HepG2 (cell line): ENCODE data around the gene RNH1. TPM values are rescaled to one million over a fixed set of nuclear protein-coding genes. Genes with fewer than 3 reads are reported as not detected.

Experiments
- ARNT2 ChIP-seq: sonication (generic); formaldehyde crosslinking; IDR thresholded peaks from 2 replicates; pipeline ENCODE4 v1.8.0; 2022; ENCODE audit warnings: mild to moderate bottlenecking, low read depth, missing genetic modification reagents, moderate library complexity
- ATRX ChIP-seq: sonication (generic); formaldehyde crosslinking; IDR thresholded peaks from 2 replicates; pipeline ENCODE4 v1.4.0; 2020; ENCODE audit warnings: missing genetic modification reagents, borderline replicate concordance
- HIVEP1 ChIP-seq: sonication (generic); formaldehyde crosslinking; IDR thresholded peaks from 2 replicates; pipeline ENCODE4 v1.4.0; 2020; ENCODE audit warnings: mild to moderate bottlenecking, missing genetic modification reagents
- ISL2 ChIP-seq: sonication (generic); formaldehyde crosslinking; IDR thresholded peaks from 2 replicates; pipeline ENCODE4 v1.5.0; 2020; ENCODE audit warnings: missing genetic modification reagents
- MXI1 ChIP-seq: IDR thresholded peaks from 3 replicates; pipeline ENCODE4 v1.6.1; 2012; ENCODE audit warnings: low read depth, low read length, inconsistent platforms, borderline replicate concordance
- RXRB ChIP-seq: IDR thresholded peaks from 2 replicates; pipeline ENCODE4 v1.6.1; 2016; ENCODE audit warnings: borderline replicate concordance, missing genetic modification reagents, missing compliant biosample characterization
- SMARCC2 ChIP-seq: fragments of 450-650 bp; IDR thresholded peaks from 2 replicates; pipeline ENCODE4 v1.6.1; 2017; ENCODE audit warnings: antibody characterized with exemption, mild to moderate bottlenecking
- SOX6 ChIP-seq, 2 experiments: fragments of 450-650 bp in 1 of 2; sonication (generic) in 1 of 2; formaldehyde crosslinking in 1 of 2; IDR thresholded peaks; 2 replicates each; pipeline versions ENCODE4 v1.4.0 to v1.6.1; 2017 to 2020; ENCODE audit warnings: antibody characterized with exemption in 1 of 2, mild to moderate bottlenecking in 1 of 2, missing genetic modification reagents in 1 of 2
- TEAD3 ChIP-seq: optimal IDR thresholded peaks from 2 replicates; pipeline ENCODE3; 2016; ENCODE audit warnings: borderline replicate concordance
- XBP1 ChIP-seq: sonication (generic); formaldehyde crosslinking; IDR thresholded peaks from 2 replicates; pipeline ENCODE4 v1.5.0; 2020; ENCODE audit warnings: missing genetic modification reagents
- ZBTB21 ChIP-seq: sonication (generic); formaldehyde crosslinking; IDR thresholded peaks from 2 replicates; pipeline ENCODE4 v1.4.0; 2020; ENCODE audit warnings: missing genetic modification reagents
- ZNF205 ChIP-seq: IDR thresholded peaks from 2 replicates; pipeline ENCODE4 v1.6.1; 2018; ENCODE audit warnings: missing biosample characterization, missing genetic modification reagents
- ZNF562 ChIP-seq: sonication (generic); formaldehyde crosslinking; IDR thresholded peaks from 2 replicates; pipeline ENCODE4 v1.8.0; 2022; ENCODE audit warnings: missing genetic modification reagents, borderline replicate concordance
- ZNF589 ChIP-seq: sonication (generic); formaldehyde crosslinking; conservative IDR thresholded peaks from 2 replicates; pipeline ENCODE4 v1.8.0; 2022; ENCODE audit warnings: mild to moderate bottlenecking, moderate library complexity, missing genetic modification reagents
- polyA plus RNA-seq, 8 experiments: library from polyadenylated mRNA; depleted of rRNA in 3 of 8; stranded (reverse) in 7 of 8; unstranded in 1 of 8; fragments of >200 nt; fragmentation: Illumina TruSeq in 4 of 8; extraction: Trizol in 4 of 8; gene quantifications; 2 replicates each; pipeline versions ENCODE4 v1.2.1 to v1.2.3, GENCODE V29; 2011 to 2016; ENCODE audit warnings: low read depth in 4 of 8, missing spikeins in 1 of 8, mixed read lengths in 1 of 8; ENCODE audit not compliant: insufficient read depth in 1 of 8
- total RNA-seq, 5 experiments: library from RNA; depleted of rRNA; stranded (reverse); fragments of >200 nt; fragmentation: Illumina TruSeq; extraction: Trizol; gene quantifications; 2 replicates each; pipeline ENCODE4 v1.2.3, GENCODE V29; 2016; ENCODE audit warnings: low read depth in 1 of 5
- TF ChIP-seq, protein P1 (sequence below): sonication (generic); formaldehyde crosslinking; IDR thresholded peaks from 2 replicates; pipeline ENCODE4; 2020; ENCODE audit warnings: missing genetic modification reagents, mild to moderate bottlenecking, borderline replicate concordance
- TF ChIP-seq, protein P2 (sequence below): sonication (generic); formaldehyde crosslinking; IDR thresholded peaks from 2 replicates; pipeline ENCODE4 v1.4.0; 2020; ENCODE audit warnings: missing genetic modification reagents
- TF ChIP-seq, protein P3 (sequence below): sonication (generic); formaldehyde crosslinking; IDR thresholded peaks from 2 replicates; pipeline ENCODE4 v1.4.0; 2020; ENCODE audit warnings: missing genetic modification reagents, borderline replicate concordance
- TF ChIP-seq, protein P4 (sequence below): sonication (generic); formaldehyde crosslinking; IDR thresholded peaks from 2 replicates; pipeline ENCODE4 v1.8.1; 2023; ENCODE audit warnings: mild to moderate bottlenecking, missing genetic modification reagents

Gene RNH1
- total and polyA plus RNA-seq, 2 of the 13 experiments (the other 11 are each of a cell fraction or from before 2014, with no cell fraction given) = 36.0 to 74.1 TPM

DNA sequence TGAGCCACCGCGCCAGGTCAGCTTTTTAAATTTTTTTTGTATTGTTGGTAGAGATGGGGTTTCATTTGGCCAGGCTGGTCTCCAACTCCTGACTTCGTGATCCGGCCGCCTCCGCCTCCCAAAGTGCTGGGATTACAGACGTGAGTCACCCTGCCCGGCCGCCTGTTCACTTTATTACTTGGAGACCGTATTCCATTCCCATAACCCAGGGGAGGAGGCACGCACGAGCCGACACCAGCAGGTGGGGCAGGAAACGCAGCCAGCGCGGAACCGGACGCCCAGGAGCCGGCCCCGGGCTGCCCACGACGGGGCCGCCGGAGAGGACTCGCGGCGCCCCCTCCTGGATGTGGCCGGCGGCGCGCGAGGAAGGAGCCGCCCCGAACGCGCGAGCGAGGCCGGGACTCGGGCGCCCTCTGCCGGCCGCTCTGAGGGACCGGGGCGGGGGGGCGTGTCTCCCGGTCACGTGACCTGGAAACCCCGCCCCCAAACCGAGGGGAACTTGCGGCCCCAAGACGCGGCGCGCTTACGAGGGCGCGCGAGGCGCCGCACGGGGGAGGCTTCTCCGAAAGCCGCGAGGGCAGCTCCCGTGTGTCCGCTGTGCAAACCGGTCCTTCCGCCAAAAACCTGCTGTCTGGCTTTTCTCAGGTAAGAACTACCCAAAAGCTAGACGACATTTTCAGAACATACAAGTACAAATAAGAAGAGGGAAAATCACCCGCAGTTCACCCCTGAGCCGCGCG, 11.6 kb upstream of the RNH1 start (continued):
- TF ChIP-seq, protein P1, sequence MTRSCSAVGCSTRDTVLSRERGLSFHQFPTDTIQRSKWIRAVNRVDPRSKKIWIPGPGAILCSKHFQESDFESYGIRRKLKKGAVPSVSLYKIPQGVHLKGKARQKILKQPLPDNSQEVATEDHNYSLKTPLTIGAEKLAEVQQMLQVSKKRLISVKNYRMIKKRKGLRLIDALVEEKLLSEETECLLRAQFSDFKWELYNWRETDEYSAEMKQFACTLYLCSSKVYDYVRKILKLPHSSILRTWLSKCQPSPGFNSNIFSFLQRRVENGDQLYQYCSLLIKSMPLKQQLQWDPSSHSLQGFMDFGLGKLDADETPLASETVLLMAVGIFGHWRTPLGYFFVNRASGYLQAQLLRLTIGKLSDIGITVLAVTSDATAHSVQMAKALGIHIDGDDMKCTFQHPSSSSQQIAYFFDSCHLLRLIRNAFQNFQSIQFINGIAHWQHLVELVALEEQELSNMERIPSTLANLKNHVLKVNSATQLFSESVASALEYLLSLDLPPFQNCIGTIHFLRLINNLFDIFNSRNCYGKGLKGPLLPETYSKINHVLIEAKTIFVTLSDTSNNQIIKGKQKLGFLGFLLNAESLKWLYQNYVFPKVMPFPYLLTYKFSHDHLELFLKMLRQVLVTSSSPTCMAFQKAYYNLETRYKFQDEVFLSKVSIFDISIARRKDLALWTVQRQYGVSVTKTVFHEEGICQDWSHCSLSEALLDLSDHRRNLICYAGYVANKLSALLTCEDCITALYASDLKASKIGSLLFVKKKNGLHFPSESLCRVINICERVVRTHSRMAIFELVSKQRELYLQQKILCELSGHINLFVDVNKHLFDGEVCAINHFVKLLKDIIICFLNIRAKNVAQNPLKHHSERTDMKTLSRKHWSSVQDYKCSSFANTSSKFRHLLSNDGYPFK = no peak
- TF ChIP-seq SMARCC2 = no peak
- 0 out of 2 replicates have a peak, but pooled peaks have one; percentile 25 for TF ChIP-seq ARNT2
- TF ChIP-seq ATRX = no peak
- no peak for TF ChIP-seq XBP1
- TF ChIP-seq ZNF205 (CRISPR knock-in tag) = no peak
- TF ChIP-seq, protein P2, sequence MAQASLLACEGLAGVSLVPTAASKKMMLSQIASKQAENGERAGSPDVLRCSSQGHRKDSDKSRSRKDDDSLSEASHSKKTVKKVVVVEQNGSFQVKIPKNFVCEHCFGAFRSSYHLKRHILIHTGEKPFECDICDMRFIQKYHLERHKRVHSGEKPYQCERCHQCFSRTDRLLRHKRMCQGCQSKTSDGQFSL (CRISPR knock-in tag) = peak; percentile 21; the same call in 1 of the 2 replicates
- TF ChIP-seq ZBTB21 (CRISPR knock-in tag) = no peak
- TF ChIP-seq, protein P3, sequence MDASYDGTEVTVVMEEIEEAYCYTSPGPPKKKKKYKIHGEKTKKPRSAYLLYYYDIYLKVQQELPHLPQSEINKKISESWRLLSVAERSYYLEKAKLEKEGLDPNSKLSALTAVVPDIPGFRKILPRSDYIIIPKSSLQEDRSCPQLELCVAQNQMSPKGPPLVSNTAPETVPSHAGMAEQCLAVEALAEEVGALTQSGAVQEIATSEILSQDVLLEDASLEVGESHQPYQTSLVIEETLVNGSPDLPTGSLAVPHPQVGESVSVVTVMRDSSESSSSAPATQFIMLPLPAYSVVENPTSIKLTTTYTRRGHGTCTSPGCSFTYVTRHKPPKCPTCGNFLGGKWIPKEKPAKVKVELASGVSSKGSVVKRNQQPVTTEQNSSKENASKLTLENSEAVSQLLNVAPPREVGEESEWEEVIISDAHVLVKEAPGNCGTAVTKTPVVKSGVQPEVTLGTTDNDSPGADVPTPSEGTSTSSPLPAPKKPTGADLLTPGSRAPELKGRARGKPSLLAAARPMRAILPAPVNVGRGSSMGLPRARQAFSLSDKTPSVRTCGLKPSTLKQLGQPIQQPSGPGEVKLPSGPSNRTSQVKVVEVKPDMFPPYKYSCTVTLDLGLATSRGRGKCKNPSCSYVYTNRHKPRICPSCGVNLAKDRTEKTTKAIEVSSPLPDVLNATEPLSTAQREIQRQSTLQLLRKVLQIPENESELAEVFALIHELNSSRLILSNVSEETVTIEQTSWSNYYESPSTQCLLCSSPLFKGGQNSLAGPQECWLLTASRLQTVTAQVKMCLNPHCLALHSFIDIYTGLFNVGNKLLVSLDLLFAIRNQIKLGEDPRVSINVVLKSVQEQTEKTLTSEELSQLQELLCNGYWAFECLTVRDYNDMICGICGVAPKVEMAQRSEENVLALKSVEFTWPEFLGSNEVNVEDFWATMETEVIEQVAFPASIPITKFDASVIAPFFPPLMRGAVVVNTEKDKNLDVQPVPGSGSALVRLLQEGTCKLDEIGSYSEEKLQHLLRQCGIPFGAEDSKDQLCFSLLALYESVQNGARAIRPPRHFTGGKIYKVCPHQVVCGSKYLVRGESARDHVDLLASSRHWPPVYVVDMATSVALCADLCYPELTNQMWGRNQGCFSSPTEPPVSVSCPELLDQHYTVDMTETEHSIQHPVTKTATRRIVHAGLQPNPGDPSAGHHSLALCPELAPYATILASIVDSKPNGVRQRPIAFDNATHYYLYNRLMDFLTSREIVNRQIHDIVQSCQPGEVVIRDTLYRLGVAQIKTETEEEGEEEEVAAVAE (CRISPR knock-in tag) = peak; percentile 48; the same call in 1 of the 2 replicates
- peak; percentile 26; the same call in 1 of the 2 replicates for TF ChIP-seq RXRB (CRISPR knock-in tag)
- no peak for TF ChIP-seq SOX6 (IDR thresholded peaks at IDR 0.05)
- peak; percentile 50 for TF ChIP-seq SOX6 (CRISPR knock-in tag; IDR thresholded peaks at IDR 0.05)
- TF ChIP-seq, protein P4, sequence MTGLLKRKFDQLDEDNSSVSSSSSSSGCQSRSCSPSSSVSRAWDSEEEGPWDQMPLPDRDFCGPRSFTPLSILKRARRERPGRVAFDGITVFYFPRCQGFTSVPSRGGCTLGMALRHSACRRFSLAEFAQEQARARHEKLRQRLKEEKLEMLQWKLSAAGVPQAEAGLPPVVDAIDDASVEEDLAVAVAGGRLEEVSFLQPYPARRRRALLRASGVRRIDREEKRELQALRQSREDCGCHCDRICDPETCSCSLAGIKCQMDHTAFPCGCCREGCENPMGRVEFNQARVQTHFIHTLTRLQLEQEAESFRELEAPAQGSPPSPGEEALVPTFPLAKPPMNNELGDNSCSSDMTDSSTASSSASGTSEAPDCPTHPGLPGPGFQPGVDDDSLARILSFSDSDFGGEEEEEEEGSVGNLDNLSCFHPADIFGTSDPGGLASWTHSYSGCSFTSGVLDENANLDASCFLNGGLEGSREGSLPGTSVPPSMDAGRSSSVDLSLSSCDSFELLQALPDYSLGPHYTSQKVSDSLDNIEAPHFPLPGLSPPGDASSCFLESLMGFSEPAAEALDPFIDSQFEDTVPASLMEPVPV (CRISPR knock-in tag) = no peak; the same call in none of the 2 replicates
- 0 out of 2 replicates have a peak, but pooled peaks have one; percentile 62 for TF ChIP-seq ZNF589 (CRISPR knock-in tag)
- peak; percentile 38; the same call in 1 of the 2 replicates for TF ChIP-seq ISL2 (CRISPR knock-in tag)
- peak; percentile 59 for TF ChIP-seq TEAD3 (CRISPR knock-in tag)
- peak; percentile 47; the same call in 1 of the 2 replicates for TF ChIP-seq HIVEP1 (CRISPR knock-in tag)
- no peak for TF ChIP-seq ZNF562
- TF ChIP-seq MXI1 = peak; percentile 81; the same call in 1 of the 3 replicates
